Transverse colon (tissue), 4 donors: ENCODE data around the gene GPHN. TPM values are rescaled to one million over a fixed set of nuclear protein-coding genes. Genes with fewer than 3 reads are reported as not detected.

Experiments
- DNase-seq: peaks from one replicate; pipeline ENCODE4 v3.0.0-alpha.2; 2019
- H3K27ac ChIP-seq, 4 donors: fragments of 200-600 bp; sonication (generic); 2 replicates each; pipeline ENCODE4 v1.5.1; 2016 to 2018; ENCODE audit warnings: inconsistent platforms in 4 of 4
- H3K27me3 ChIP-seq: fragments of 200-600 bp; sonication (generic); 2 replicates; pipeline ENCODE4 v1.5.1; 2017; ENCODE audit warnings: inconsistent platforms
- H3K36me3 ChIP-seq, 4 donors: fragments of 200-600 bp; sonication (generic); 2 replicates each; pipeline ENCODE4 v1.5.1; 2017 to 2019; ENCODE audit warnings: inconsistent platforms in 4 of 4
- H3K4me1 ChIP-seq, 4 donors: fragments of 200-600 bp; sonication (generic); 2 replicates each; pipeline ENCODE4 v1.5.1; 2017 to 2020; ENCODE audit warnings: inconsistent platforms in 4 of 4
- H3K4me3 ChIP-seq, 4 donors: fragments of 200-600 bp; sonication (generic); 1 replicate in 1 of 4; 2 replicates in 3 of 4; pipeline versions ENCODE4 v1.5.1 to v1.6.1; 2017 to 2019; ENCODE audit warnings: inconsistent platforms in 4 of 4
- H3K9me3 ChIP-seq, 2 donors: fragments of 200-600 bp; sonication (generic); 2 replicates each; pipeline ENCODE4 v1.5.1; 2017 to 2019; ENCODE audit warnings: inconsistent platforms in 2 of 2
- EP300 ChIP-seq: sonication (generic); formaldehyde crosslinking; IDR thresholded peaks from one replicate; pipeline ENCODE4 v1.6.1; 2017; ENCODE audit warnings: antibody characterized with exemption, low read depth
- POLR2A ChIP-seq: fragments of 450-650 bp; IDR thresholded peaks from one replicate; pipeline ENCODE4 v1.6.1; 2016; ENCODE audit warnings: antibody characterized with exemption, mild to moderate bottlenecking, moderate library complexity
- POLR2AphosphoS5 ChIP-seq, 3 donors: sonication (generic); formaldehyde crosslinking; IDR thresholded peaks; one replicate each; pipeline ENCODE4 v1.6.1; 2016; ENCODE audit warnings: antibody characterized with exemption in 3 of 3
- WGBS, 2 donors: methylation state at CpG; one replicate each; pipeline ENCODE4 v1.1.5; 2018; ENCODE audit warnings: low coverage in 1 of 2; 5-methylcytosine and 5-hydroxymethylcytosine counted together
- in situ Hi-C, 4 donors: fragments of 200-750 bp; cut with MboI; loops; one replicate each; pipeline versions ENCODE4 v1.15.0 to v1.15.1; 2017; ENCODE audit warnings: low sequenced_read_pairs in 3 of 4, low pct_ligation_motif_present in 1 of 4, low pct_unique_long_range_greater_than_20kb in 1 of 4
- intact Hi-C: fragments of 100-400 bp; cut with DNase I; formaldehyde crosslinking; loops from one replicate; pipeline ENCODE4 v1.15.1; 2023; ENCODE audit warnings: low total_unique reads
- total RNA-seq, 4 donors: library from RNA; depleted of rRNA; stranded (reverse); fragments of >200 nt; gene quantifications; one replicate each; pipeline ENCODE4 v1.1.0, GENCODE V29; 2016
- TF ChIP-seq, protein P1 (sequence below), 5 experiments: fragments of 200-600 bp in 3 of 5; fragments of 450-650 bp in 2 of 5; sonication (generic) in 3 of 5; IDR thresholded peaks; 1 replicate in 2 of 5; 2 replicates in 3 of 5; pipeline ENCODE4 v1.5.1; 2016 to 2017; ENCODE audit warnings: antibody characterized with exemption in 5 of 5, inconsistent platforms in 3 of 5, mild to moderate bottlenecking in 2 of 5, moderate library complexity in 1 of 5

GPHN gene
- total RNA-seq, 4 donors from 2014 or later = 8.6 to 59.7 (median 23.6) TPM

- H3K27me3 ChIP-seq = no peaks in the 10 kb centered on the region
- H3K36me3 ChIP-seq = peaks cover 0 to 6% (median 0%) of the 10 kb centered on the region in 4 donors
- no peak overlapping the region for H3K4me3 ChIP-seq
- TF ChIP-seq POLR2AphosphoS5 (IDR thresholded peaks at IDR 0.05) (no peak), EP300 (no peak), POLR2A (no peak)
- TF ChIP-seq, protein P1, sequence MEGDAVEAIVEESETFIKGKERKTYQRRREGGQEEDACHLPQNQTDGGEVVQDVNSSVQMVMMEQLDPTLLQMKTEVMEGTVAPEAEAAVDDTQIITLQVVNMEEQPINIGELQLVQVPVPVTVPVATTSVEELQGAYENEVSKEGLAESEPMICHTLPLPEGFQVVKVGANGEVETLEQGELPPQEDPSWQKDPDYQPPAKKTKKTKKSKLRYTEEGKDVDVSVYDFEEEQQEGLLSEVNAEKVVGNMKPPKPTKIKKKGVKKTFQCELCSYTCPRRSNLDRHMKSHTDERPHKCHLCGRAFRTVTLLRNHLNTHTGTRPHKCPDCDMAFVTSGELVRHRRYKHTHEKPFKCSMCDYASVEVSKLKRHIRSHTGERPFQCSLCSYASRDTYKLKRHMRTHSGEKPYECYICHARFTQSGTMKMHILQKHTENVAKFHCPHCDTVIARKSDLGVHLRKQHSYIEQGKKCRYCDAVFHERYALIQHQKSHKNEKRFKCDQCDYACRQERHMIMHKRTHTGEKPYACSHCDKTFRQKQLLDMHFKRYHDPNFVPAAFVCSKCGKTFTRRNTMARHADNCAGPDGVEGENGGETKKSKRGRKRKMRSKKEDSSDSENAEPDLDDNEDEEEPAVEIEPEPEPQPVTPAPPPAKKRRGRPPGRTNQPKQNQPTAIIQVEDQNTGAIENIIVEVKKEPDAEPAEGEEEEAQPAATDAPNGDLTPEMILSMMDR (IDR thresholded peaks at IDR 0.05) = no peak
- no peak overlapping the region for H3K27ac ChIP-seq
- no peaks in the 10 kb centered on the region for H3K4me1 ChIP-seq
- intact Hi-C loops (no loop called here), in situ Hi-C loops (no loop called here)
- no peaks in the 10 kb centered on the region for H3K9me3 ChIP-seq
- no peak for DNase-seq
These were observed 510.8 kb downstream of the GPHN start for GRCh38 chr14:67018720-67019119.

DNA sequence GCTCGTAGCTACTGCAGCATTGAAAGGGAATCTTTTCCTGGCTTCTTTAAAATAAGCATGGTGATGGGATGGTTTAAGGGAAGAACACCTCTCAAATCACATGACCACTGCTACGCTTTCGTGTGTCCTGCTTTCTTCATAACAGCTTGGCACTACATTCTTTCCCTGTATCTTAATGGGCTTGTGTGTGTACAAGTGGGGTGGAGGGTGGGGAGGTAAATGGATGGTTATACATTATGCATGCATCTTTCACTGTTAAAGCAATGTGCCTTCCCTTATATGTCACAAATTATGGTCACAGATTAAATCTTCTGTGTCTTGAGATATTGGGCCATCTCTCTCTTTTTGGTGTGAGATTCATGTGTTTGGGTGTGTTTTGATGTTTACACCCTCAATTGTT lies 511.8 kb downstream of the GPHN start:
- in situ Hi-C loops (no loop called here), intact Hi-C loops (no loop called here)
- peaks cover 0 to 7% (median 3%) of the 10 kb centered on the region in 4 donors for H3K36me3 ChIP-seq
- H3K27ac ChIP-seq = no peak overlapping the region
- no peaks in the 10 kb centered on the region for H3K9me3 ChIP-seq
- H3K4me3 ChIP-seq = no peak overlapping the region
- WGBS, 2 donors = 84 to 92% methylated on average over 3 of the region's 3 CpGs
- no peaks in the 10 kb centered on the region for H3K4me1 ChIP-seq
- no peaks in the 10 kb centered on the region for H3K27me3 ChIP-seq
- TF ChIP-seq POLR2AphosphoS5 (IDR thresholded peaks at IDR 0.05) (no peak), EP300 (no peak), POLR2A (no peak)
- TF ChIP-seq, protein P1 (IDR thresholded peaks at IDR 0.05) = no peak
- DNase-seq = no peak

GRCh38 chr14:67031920-67032774 lies 524.2 kb downstream of the GPHN start:
- Histone ChIP-seq H3K4me1 (no peaks in the 10 kb centered on the region), H3K36me3 (peaks cover 0 to 6% (median 0%) of the 10 kb centered on the region in 4 donors), H3K27me3 (no peaks in the 10 kb centered on the region), H3K9me3 (peaks cover 0 to 3% of the 10 kb centered on the region in 2 donors), H3K4me3 (no peak overlapping the region), H3K27ac (no peak overlapping the region)
- TF ChIP-seq EP300 (no peak), POLR2AphosphoS5 (IDR thresholded peaks at IDR 0.05) (no peak), POLR2A (no peak)
- TF ChIP-seq, protein P1 (IDR thresholded peaks at IDR 0.05) = no peak
- in situ Hi-C loops (no loop called here), intact Hi-C loops (no loop called here)
- 100% methylated on average over 3 of the region's 3 CpGs; no CpG with 5 or more reads in 1 of the 2 donors for WGBS, 2 donors
- DNase-seq = no peak

DNA sequence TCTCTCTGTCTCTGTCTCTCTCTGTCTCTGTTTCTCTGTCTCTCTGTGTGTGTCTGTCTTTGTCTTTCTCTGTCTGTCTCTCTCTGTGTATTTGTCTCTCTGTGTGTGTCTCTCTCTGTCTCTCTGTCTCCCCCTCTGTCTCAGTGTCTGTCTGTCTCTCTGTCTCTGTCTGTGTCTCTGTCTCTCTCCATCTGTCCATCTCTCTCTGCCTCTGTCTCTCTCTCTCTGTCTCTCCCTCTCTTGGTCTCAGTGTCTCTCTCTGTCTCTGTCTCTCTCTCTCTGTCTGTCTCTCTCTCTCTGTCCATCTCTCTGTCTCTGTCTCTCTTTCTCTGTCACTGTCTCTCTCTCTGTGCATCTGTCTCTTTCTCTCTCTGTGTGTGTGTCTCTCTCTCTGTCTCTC lies 537.5 kb downstream of the GPHN start:
- Histone ChIP-seq H3K27ac (no peak overlapping the region), H3K9me3 (no peaks in the 10 kb centered on the region), H3K4me1 (no peaks in the 10 kb centered on the region), H3K27me3 (no peaks in the 10 kb centered on the region), H3K4me3 (no peak overlapping the region), H3K36me3 (no peaks in the 10 kb centered on the region)
- no peak for TF ChIP-seq POLR2AphosphoS5 (IDR thresholded peaks at IDR 0.05)
- no peak for DNase-seq
- intact Hi-C loops = no loop called here
- in situ Hi-C loops = no loop called here
